Endothelial cell of umbilical vein (primary cell): ENCODE data around the gene RPH3AL. TPM values are rescaled to one million over a fixed set of nuclear protein-coding genes. Genes with fewer than 3 reads are reported as not detected.

Experiments
- BruUV-seq: library from RNA; stranded (reverse); fragments of 400-500 nt; replicated peaks from 2 replicates; lab custom pipeline; 2021; lab: Mats Ljungman, UMichigan
- CTCF ChIA-PET: fragments of 300-600, 350-600 bp; sonication (Branson Sonifier 250); formaldehyde crosslinking; loops from one replicate; lab custom pipeline; 2021; ENCODE audit warnings: antibody characterized with exemption, inconsistent platforms; lab: Charles Lee
- POLR2A ChIA-PET: fragments of 300-600, 350-600 bp; sonication (Branson Sonifier 250); formaldehyde crosslinking; loops from one replicate; lab custom pipeline; 2021; ENCODE audit warnings: antibody characterized with exemption, inconsistent platforms; lab: Charles Lee
- DNase-seq: peaks from one replicate; pipeline ENCODE4 v3.0.0-alpha.2; 2011; ENCODE audit warnings: low read depth, low spot score
- FAIRE-seq: peaks from 2 replicates; lab custom pipeline; 2011; peaks lifted over from hg19 to GRCh38; lab: Jason Lieb, UNC
- H2AFZ ChIP-seq: 2 replicates; pipeline ENCODE4 v1.6.0; 2012; ENCODE audit warnings: low read depth, low read length, control low read depth, inconsistent platforms
- H3K27ac ChIP-seq: 2 replicates; pipeline ENCODE4 v1.5.1; 2011; ENCODE audit warnings: low read depth, mild to moderate bottlenecking, control low read depth, low read length, moderate library complexity; ENCODE audit not compliant: insufficient read depth
- H3K27me3 ChIP-seq, 2 experiments: 2 replicates each; pipeline versions ENCODE4 v1.6.0 to v1.6.1; 2011; ENCODE audit warnings: low read length in 2 of 2, mixed read lengths in 1 of 2; ENCODE audit not compliant: control insufficient read depth in 2 of 2, insufficient read depth in 2 of 2
- H3K36me3 ChIP-seq, 2 experiments: 2 replicates in 1 of 2; 3 replicates in 1 of 2; pipeline ENCODE4 v1.5.1; 2011; ENCODE audit warnings: low read length in 2 of 2, mild to moderate bottlenecking in 1 of 2, moderate library complexity in 1 of 2; ENCODE audit not compliant: control insufficient read depth in 2 of 2, insufficient read depth in 2 of 2; ENCODE audit errors: extremely low read depth in 1 of 2
- H3K4me1 ChIP-seq: 3 replicates; pipeline ENCODE4 v1.5.1; 2011; ENCODE audit warnings: mild to moderate bottlenecking, low read length; ENCODE audit not compliant: control insufficient read depth, insufficient read depth; ENCODE audit errors: extremely low read depth
- H3K4me2 ChIP-seq: 2 replicates; pipeline ENCODE4 v1.6.1; 2011; ENCODE audit warnings: low read length, control low read depth, mixed read lengths; ENCODE audit not compliant: insufficient read depth
- H3K4me3 ChIP-seq, 3 experiments: fragments of 200-600 bp in 1 of 3; sonication (generic), shearing (Covaris generic) in 1 of 3; replicated peaks in 1 of 3; 2 replicates each; pipeline ENCODE4 v1.5.1; 2011 to 2016; ENCODE audit warnings: control low read depth in 3 of 3, low read length in 3 of 3, mild to moderate bottlenecking in 2 of 3, inconsistent platforms in 1 of 3, low read depth in 1 of 3, moderate library complexity in 1 of 3; ENCODE audit not compliant: insufficient read depth in 1 of 3
- H3K79me2 ChIP-seq: 2 replicates; pipeline ENCODE4 v1.6.0; 2012; ENCODE audit warnings: low read length, inconsistent platforms; ENCODE audit not compliant: control insufficient read depth, insufficient read depth
- H3K9ac ChIP-seq: replicated peaks from 2 replicates; pipeline ENCODE3; 2011; ENCODE audit warnings: low read length, control low read depth; ENCODE audit not compliant: insufficient read depth; ENCODE audit errors: extremely low read depth
- H3K9me1 ChIP-seq: replicated peaks from 3 replicates; pipeline ENCODE4 v1.6.0; 2011; ENCODE audit warnings: mild to moderate bottlenecking, low read length; ENCODE audit not compliant: control insufficient read depth, insufficient read depth; ENCODE audit errors: extremely low read depth
- H3K9me3 ChIP-seq: replicated peaks from 2 replicates; pipeline ENCODE4 v1.5.1; 2012; ENCODE audit warnings: low read length, inconsistent platforms; ENCODE audit not compliant: control insufficient read depth, insufficient read depth
- H4K20me1 ChIP-seq: replicated peaks from 2 replicates; pipeline ENCODE3; 2011; ENCODE audit warnings: mild to moderate bottlenecking, low read length; ENCODE audit not compliant: control insufficient read depth, insufficient read depth; ENCODE audit errors: extremely low read depth
- EZH2 ChIP-seq: IDR thresholded peaks from 2 replicates; pipeline ENCODE4 v1.6.1; 2012; ENCODE audit warnings: borderline replicate concordance, low read depth, mild to moderate bottlenecking, moderate library complexity, low read length, inconsistent platforms; ENCODE audit not compliant: severe bottlenecking
- FOS ChIP-seq: IDR thresholded peaks from 2 replicates; pipeline ENCODE4 v1.6.1; 2011; ENCODE audit warnings: mild to moderate bottlenecking, low read length, moderate library complexity, borderline replicate concordance; ENCODE audit not compliant: insufficient read depth
- GATA2 ChIP-seq: IDR thresholded peaks from 2 replicates; pipeline ENCODE4 v1.7.0; 2011; ENCODE audit warnings: low read depth, mild to moderate bottlenecking, moderate library complexity, mixed read lengths, low read length; ENCODE audit not compliant: insufficient read length, insufficient read depth
- JUN ChIP-seq: IDR thresholded peaks from 2 replicates; pipeline ENCODE4 v1.6.1; 2011; ENCODE audit warnings: borderline replicate concordance, low read depth; ENCODE audit not compliant: insufficient read length, insufficient read depth
- MYC ChIP-seq: IDR thresholded peaks from one replicate; pipeline ENCODE4 v1.6.1; 2011; ENCODE audit warnings: mild to moderate bottlenecking, low read depth, low read length
- POLR2A ChIP-seq: IDR thresholded peaks from 2 replicates; pipeline ENCODE4 v1.6.1; 2012; ENCODE audit warnings: low read depth, mild to moderate bottlenecking, control low read depth, low read length
- POLR2AphosphoS5 ChIP-seq: IDR thresholded peaks from 2 replicates; pipeline ENCODE4 v1.6.1; 2012; ENCODE audit warnings: low read depth, mild to moderate bottlenecking, control low read depth, low read length, moderate library complexity; ENCODE audit not compliant: insufficient read depth
- dilution Hi-C: fragments of 300-500 bp; cut with MboI; formaldehyde crosslinking; loops from one replicate; pipeline ENCODE4 v1.15.0; 2019; ENCODE audit warnings: low sequenced_read_pairs; ENCODE audit not compliant: extremely low pct_ligation_motif_present
- intact Hi-C: fragments of 100-400 bp; cut with micrococcal nuclease; formaldehyde crosslinking; loops from one replicate; pipeline ENCODE4 v1.10.0; 2022
- polyA plus RNA-seq, 4 experiments: library from polyadenylated mRNA; depleted of rRNA in 3 of 4; stranded (reverse) in 3 of 4; unstranded in 1 of 4; fragments of >200 nt; gene quantifications; 2 replicates each; pipeline versions ENCODE4 v1.2.1 to v1.2.3, GENCODE V29; 2011 to 2012; ENCODE audit warnings: missing spikeins in 1 of 4
- total RNA-seq: library from RNA; stranded (reverse); gene quantifications from 2 replicates; pipeline ENCODE4 v1.2.3, GENCODE V29; 2021
- TF ChIP-seq, protein P1 (sequence below), 2 donors: IDR thresholded peaks; 1 replicate in 1 of 2; 2 replicates in 1 of 2; pipeline ENCODE4 v1.5.1; 2011; ENCODE audit warnings: low read length in 2 of 2, mild to moderate bottlenecking in 2 of 2, moderate library complexity in 2 of 2, control low read depth in 1 of 2, inconsistent platforms in 1 of 2, low read depth in 1 of 2; ENCODE audit not compliant: insufficient read depth in 1 of 2; ENCODE audit errors: extremely low read depth in 1 of 2
- TF ChIP-seq, protein P2 (sequence below): IDR thresholded peaks from 2 replicates; pipeline ENCODE4 v1.6.1; 2011; ENCODE audit not compliant: insufficient read depth, insufficient read length

The RPH3AL gene
- total and polyA plus RNA-seq, 2 donors (not counting 3 experiments of a cell fraction or from before 2014, with no cell fraction given): 4.1 to 7.0 TPM

DNA sequence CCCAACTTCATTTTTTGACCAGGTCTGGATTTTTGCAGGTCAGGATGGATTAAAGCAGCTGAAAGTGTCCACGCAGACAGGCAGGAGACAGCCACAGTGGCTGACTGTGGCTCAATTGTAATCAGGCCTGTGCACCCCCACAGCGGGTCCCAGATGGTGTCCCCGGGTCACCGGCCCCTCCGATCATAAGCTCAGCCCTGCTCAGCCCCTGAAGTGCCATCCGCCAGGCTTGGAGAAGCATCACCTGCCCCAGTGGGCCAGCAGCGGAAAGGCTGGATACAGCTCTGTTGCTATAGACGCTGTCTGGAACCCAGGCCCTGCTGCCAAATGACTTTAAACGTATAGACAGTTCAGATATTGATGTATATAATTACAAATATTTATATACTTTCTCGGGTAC is 60.6 kb downstream of the RPH3AL start:
- Histone ChIP-seq H3K79me2 (no peaks in the 10 kb centered on the region), H3K36me3 (no peaks in the 10 kb centered on the region), H3K9ac (no peak overlapping the region), H3K4me1 (no peaks in the 10 kb centered on the region), H3K9me1 (no peaks in the 10 kb centered on the region), H4K20me1 (no peaks in the 10 kb centered on the region), H2AFZ (no peak overlapping the region), H3K9me3 (no peaks in the 10 kb centered on the region), H3K4me2 (no peak overlapping the region), H3K27ac (no peak overlapping the region), H3K4me3 (no peak overlapping the region), H3K27me3 (no peaks in the 10 kb centered on the region)
- dilution Hi-C loops (no loop called here), intact Hi-C loops (no loop called here)
- no TSS peak for BruUV-seq
- TF ChIP-seq POLR2AphosphoS5: no peak
- TF ChIP-seq JUN: no peak
- TF ChIP-seq, protein P1, sequence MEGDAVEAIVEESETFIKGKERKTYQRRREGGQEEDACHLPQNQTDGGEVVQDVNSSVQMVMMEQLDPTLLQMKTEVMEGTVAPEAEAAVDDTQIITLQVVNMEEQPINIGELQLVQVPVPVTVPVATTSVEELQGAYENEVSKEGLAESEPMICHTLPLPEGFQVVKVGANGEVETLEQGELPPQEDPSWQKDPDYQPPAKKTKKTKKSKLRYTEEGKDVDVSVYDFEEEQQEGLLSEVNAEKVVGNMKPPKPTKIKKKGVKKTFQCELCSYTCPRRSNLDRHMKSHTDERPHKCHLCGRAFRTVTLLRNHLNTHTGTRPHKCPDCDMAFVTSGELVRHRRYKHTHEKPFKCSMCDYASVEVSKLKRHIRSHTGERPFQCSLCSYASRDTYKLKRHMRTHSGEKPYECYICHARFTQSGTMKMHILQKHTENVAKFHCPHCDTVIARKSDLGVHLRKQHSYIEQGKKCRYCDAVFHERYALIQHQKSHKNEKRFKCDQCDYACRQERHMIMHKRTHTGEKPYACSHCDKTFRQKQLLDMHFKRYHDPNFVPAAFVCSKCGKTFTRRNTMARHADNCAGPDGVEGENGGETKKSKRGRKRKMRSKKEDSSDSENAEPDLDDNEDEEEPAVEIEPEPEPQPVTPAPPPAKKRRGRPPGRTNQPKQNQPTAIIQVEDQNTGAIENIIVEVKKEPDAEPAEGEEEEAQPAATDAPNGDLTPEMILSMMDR (IDR thresholded peaks at IDR 0.05; ENCODE audit: extremely low read depth in 1 of 2, insufficient read depth in 1 of 2, low read depth in 1 of 2, low read length in 2 of 2): no peak
- TF ChIP-seq, protein P2, sequence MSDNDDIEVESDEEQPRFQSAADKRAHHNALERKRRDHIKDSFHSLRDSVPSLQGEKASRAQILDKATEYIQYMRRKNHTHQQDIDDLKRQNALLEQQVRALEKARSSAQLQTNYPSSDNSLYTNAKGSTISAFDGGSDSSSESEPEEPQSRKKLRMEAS: no peak
- TF ChIP-seq FOS: no peak
- TF ChIP-seq GATA2: no peak
- TF ChIP-seq EZH2: no peak
- TF ChIP-seq POLR2A: no peak
- TF ChIP-seq MYC: no peak
- FAIRE-seq (no peak), DNase-seq (no peak)
- CTCF ChIA-PET: interaction anchor here (0.6 to 1.7 kb wide), 4 partner anchors 27 to 116 kb away, joined by 3 to 6 read pairs (median 4); no protein-coding TSS in a partner anchor
- POLR2A ChIA-PET: no interaction called here
